Panc1 (cell line): ENCODE results near the gene CACUL1. TPM values are rescaled to one million over a fixed set of nuclear protein-coding genes. Genes with fewer than 3 reads are reported as not detected.

Experiments
- ATAC-seq: fragments of 200-7000 bp; cut with Tn5 transposase; 2 replicates; pipeline ENCODE4 v1.9.1; 2020; ENCODE audit warnings: mild to moderate bottlenecking, moderate library complexity
- BruUV-seq: library from RNA; stranded (reverse); fragments of 400-500 nt; replicated peaks from 2 replicates; lab custom pipeline; 2021; lab: Mats Ljungman, UMichigan
- CTCF ChIA-PET: fragments of 300-600 bp; sonication (Branson Sonifier 250); formaldehyde crosslinking; loops from one replicate; lab custom pipeline; 2022; ENCODE audit warnings: antibody characterized with exemption; lab: Charles Lee
- POLR2A ChIA-PET: fragments of 300-600 bp; sonication (Branson Sonifier 250); formaldehyde crosslinking; loops from one replicate; lab custom pipeline; 2022; ENCODE audit warnings: antibody characterized with exemption; lab: Charles Lee
- DNase-seq: peaks from one replicate; pipeline ENCODE4 v3.0.0-alpha.2; 2010; ENCODE audit warnings: low read depth, low spot score
- H3K27ac ChIP-seq: 2 replicates; pipeline ENCODE4 v1.5.1; 2011; ENCODE audit warnings: mild to moderate bottlenecking, low read length, inconsistent platforms
- H3K27me3 ChIP-seq: fragments of 200-500 bp; sonication (Bioruptor generic); 2 replicates; pipeline ENCODE4 v1.6.0; 2014; ENCODE audit warnings: low read length, inconsistent platforms; ENCODE audit not compliant: control insufficient read depth, insufficient read depth
- H3K36me3 ChIP-seq: fragments of 200-500 bp; sonication (Bioruptor generic); 2 replicates; pipeline ENCODE4 v1.5.1; 2014; ENCODE audit warnings: inconsistent platforms, mild to moderate bottlenecking, low read length, moderate library complexity; ENCODE audit not compliant: control insufficient read depth, insufficient read depth
- H3K4me1 ChIP-seq: 2 replicates; pipeline ENCODE4 v1.5.1; 2011; ENCODE audit warnings: inconsistent platforms, mild to moderate bottlenecking, low read length, moderate library complexity; ENCODE audit not compliant: control insufficient read depth, insufficient read depth
- H3K4me3 ChIP-seq, 2 experiments: 2 replicates each; pipeline ENCODE4 v1.5.1; 2011 to 2012; ENCODE audit warnings: low read depth in 2 of 2, low read length in 2 of 2, mild to moderate bottlenecking in 2 of 2, inconsistent platforms in 1 of 2, moderate library complexity in 1 of 2
- H3K9me3 ChIP-seq: fragments of 200-500 bp; sonication (Bioruptor generic); 2 replicates; pipeline ENCODE4 v1.5.1; 2014; ENCODE audit warnings: low read depth, mild to moderate bottlenecking, inconsistent platforms, low read length, moderate library complexity; ENCODE audit not compliant: control insufficient read depth, insufficient read depth
- CTCF ChIP-seq: fragments of 450-650 bp; IDR thresholded peaks from 2 replicates; pipeline ENCODE4 v1.5.1; 2017; ENCODE audit warnings: mild to moderate bottlenecking
- POLR2AphosphoS5 ChIP-seq: IDR thresholded peaks from 2 replicates; pipeline ENCODE4 v1.6.1; 2012; ENCODE audit warnings: mild to moderate bottlenecking, low read depth, low read length, moderate library complexity
- REST ChIP-seq, 2 experiments: IDR thresholded peaks; 2 replicates each; pipeline ENCODE4 v1.6.1; 2011 to 2012; ENCODE audit warnings: low read depth in 2 of 2, control low read depth in 1 of 2, low read length in 1 of 2, mild to moderate bottlenecking in 1 of 2, moderate library complexity in 1 of 2; ENCODE audit not compliant: insufficient read depth in 1 of 2
- SIN3A ChIP-seq: IDR thresholded peaks from 2 replicates; pipeline ENCODE4 v1.6.1; 2012; ENCODE audit warnings: low read depth, mild to moderate bottlenecking, low read length, moderate library complexity, borderline replicate concordance; ENCODE audit not compliant: insufficient read depth
- TCF7L2 ChIP-seq: IDR thresholded peaks from 2 replicates; pipeline ENCODE4 v1.6.1; 2011; ENCODE audit warnings: mild to moderate bottlenecking, low read depth, low read length, inconsistent platforms
- in situ Hi-C: cut with HindIII; loops from 2 replicates; pipeline ENCODE4 v1.10.0; 2016; ENCODE audit warnings: low sequenced_read_pairs, low pct_unique_long_range_greater_than_20kb
- intact Hi-C: fragments of 100-400 bp; cut with micrococcal nuclease; formaldehyde crosslinking; loops from one replicate; pipeline ENCODE4 v1.10.0; 2022; ENCODE audit not compliant: unreplicated experiment
- total RNA-seq: library from RNA; stranded (reverse); gene quantifications from one replicate; pipeline ENCODE4 v1.2.1, GENCODE V29; 2021; ENCODE audit not compliant: unreplicated experiment

The CACUL1 gene
- total RNA-seq, 1 experiment from 2014 or later = 44.1 TPM

- TF ChIP-seq REST (IDR thresholded peaks at IDR 0.05; ENCODE audit: insufficient read depth in 1 of 2, low read depth in 2 of 2, low read length in 1 of 2) (no peak), TCF7L2 (no peak), CTCF (no peak), POLR2AphosphoS5 (no peak), SIN3A (no peak)
- Histone ChIP-seq H3K4me3 (no peak overlapping the region), H3K27ac (no peak overlapping the region), H3K27me3 (no peaks in the 10 kb centered on the region), H3K36me3 (no peaks in the 10 kb centered on the region), H3K9me3 (no peaks in the 10 kb centered on the region), H3K4me1 (peaks cover 22% of the 10 kb centered on the region)
- intact Hi-C loops (no loop called here), in situ Hi-C loops (no loop called here)
- ATAC-seq = no peak
- DNase-seq = no peak
- ChIA-PET CTCF (no interaction called here), POLR2A (no interaction called here)
- no TSS peak for BruUV-seq
Measured at GRCh38 chr10:118735294-118735693, 19.5 kb downstream of the CACUL1 start.

- no TSS peak for BruUV-seq
- Histone ChIP-seq H3K9me3 (no peaks in the 10 kb centered on the region), H3K27me3 (no peaks in the 10 kb centered on the region), H3K36me3 (no peaks in the 10 kb centered on the region), H3K27ac (no peak overlapping the region), H3K4me3 (no peak overlapping the region), H3K4me1 (peaks cover 16% of the 10 kb centered on the region)
- TF ChIP-seq CTCF (peak; percentile 58; the same call in 1 of the 2 replicates), POLR2AphosphoS5 (no peak)
- CTCF ChIA-PET = no interaction called here
- POLR2A ChIA-PET = interaction anchor here (0.6 kb wide), 1 partner anchor 54 kb away, joined by 3 read pairs; no protein-coding TSS in a partner anchor
- ATAC-seq (no peak), DNase-seq (no peak)
- in situ Hi-C loops = no loop called here
- intact Hi-C loops = no loop called here
Measured at GRCh38 chr10:118734475-118734874, 20.3 kb downstream of the CACUL1 start.
